RWPE2 (cell line): ENCODE results near the gene EPS15.
"Not testable (repeated sequence)": the region's sequence is repeated elsewhere in the genome, so short reads cannot be mapped to it uniquely, and the experiment has no call there.

Experiments used
- ATAC-seq: fragments of 200-7000 bp; cut with Tn5 transposase; 3 replicates; pipeline ENCODE4 v1.9.1; 2021; ENCODE audit warnings: low read depth
- DNase-seq: peaks from one replicate; pipeline ENCODE4 v3.0.0-alpha.2; 2020; ENCODE audit warnings: low spot score
- H3K27ac ChIP-seq: fragments of 450-650 bp; 2 replicates; pipeline ENCODE4 v1.5.1; 2017; ENCODE audit warnings: mild to moderate bottlenecking; ENCODE audit not compliant: poor library complexity, severe bottlenecking
- H3K27me3 ChIP-seq: fragments of 250-450 bp; sonication (Bioruptor Pico); 2 replicates; pipeline ENCODE4 v1.5.1; 2021; ENCODE audit warnings: mild to moderate bottlenecking, moderate library complexity; ENCODE audit not compliant: insufficient read depth, poor library complexity, severe bottlenecking
- H3K36me3 ChIP-seq: fragments of 250-450 bp; sonication (Bioruptor Pico); 2 replicates; pipeline ENCODE4 v1.5.1; 2020; ENCODE audit warnings: low read depth, mild to moderate bottlenecking, moderate library complexity
- H3K4me1 ChIP-seq: fragments of 250-450 bp; sonication (Bioruptor Pico); 2 replicates; pipeline ENCODE4 v1.5.1; 2021; ENCODE audit warnings: mild to moderate bottlenecking, moderate library complexity; ENCODE audit not compliant: insufficient read depth, poor library complexity, severe bottlenecking
- H3K4me3 ChIP-seq: fragments of 250-450 bp; sonication (Bioruptor Pico); 2 replicates; pipeline ENCODE4 v1.5.1; 2021; ENCODE audit warnings: mild to moderate bottlenecking, moderate library complexity; ENCODE audit not compliant: severe bottlenecking
- H3K9me3 ChIP-seq: fragments of 250-450 bp; sonication (Bioruptor Pico); 2 replicates; pipeline ENCODE4 v1.5.1; 2021; ENCODE audit warnings: mild to moderate bottlenecking, moderate library complexity; ENCODE audit not compliant: severe bottlenecking
- TF ChIP-seq, protein P1 (sequence below): fragments of 450-650 bp; IDR thresholded peaks from one replicate; pipeline ENCODE4 v1.5.1; 2017; ENCODE audit warnings: mild to moderate bottlenecking, moderate library complexity; ENCODE audit not compliant: poor library complexity, severe bottlenecking

EPS15 gene

DNA sequence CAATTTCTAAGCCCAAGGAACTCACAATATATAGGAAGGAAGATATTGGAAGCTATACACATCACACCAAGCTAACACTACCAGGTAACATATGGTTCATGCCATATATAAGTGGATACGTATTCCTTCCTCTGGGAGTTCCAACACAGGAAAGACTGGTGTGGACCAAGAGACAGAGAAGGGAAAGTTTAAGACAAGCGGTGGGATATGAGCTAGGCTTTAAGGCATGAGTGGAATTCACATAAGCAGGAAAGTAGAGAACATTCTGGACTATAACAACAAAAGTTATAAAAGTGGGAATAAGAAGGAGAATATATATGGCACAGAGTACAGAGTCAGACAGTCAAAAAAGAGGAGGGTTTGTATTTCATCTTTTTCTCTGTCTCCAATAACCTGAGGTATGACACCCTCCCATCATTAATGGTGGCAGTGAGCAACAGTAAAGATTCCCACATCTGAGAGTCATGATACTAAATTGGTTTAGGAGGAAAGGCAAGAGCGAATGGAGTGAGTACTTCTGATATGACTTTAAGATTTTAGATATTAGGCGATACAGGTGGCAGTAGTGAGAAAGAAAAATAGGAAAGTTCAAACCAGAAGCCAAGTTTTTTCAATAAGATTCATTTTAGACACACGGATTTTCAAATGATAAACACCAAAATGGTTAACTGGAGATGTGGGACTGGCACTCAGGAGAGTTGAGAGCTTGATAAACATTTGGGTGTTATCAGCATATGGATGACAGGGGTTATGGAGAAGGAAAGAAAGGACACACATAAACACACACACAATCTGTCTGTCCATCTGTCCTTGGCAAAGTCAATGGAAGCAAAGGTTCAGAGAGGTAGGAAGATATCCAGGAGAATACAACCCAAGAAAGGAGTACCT, 101.3 kb downstream of the EPS15 start:
- Histone ChIP-seq H3K27me3 (no peaks in the 10 kb centered on the region), H3K27ac (no peak overlapping the region), H3K4me3 (no peak overlapping the region), H3K9me3 (no peaks in the 10 kb centered on the region), H3K4me1 (peaks cover 7% of the 10 kb centered on the region), H3K36me3 (peaks cover 12% of the 10 kb centered on the region)
- TF ChIP-seq, protein P1, sequence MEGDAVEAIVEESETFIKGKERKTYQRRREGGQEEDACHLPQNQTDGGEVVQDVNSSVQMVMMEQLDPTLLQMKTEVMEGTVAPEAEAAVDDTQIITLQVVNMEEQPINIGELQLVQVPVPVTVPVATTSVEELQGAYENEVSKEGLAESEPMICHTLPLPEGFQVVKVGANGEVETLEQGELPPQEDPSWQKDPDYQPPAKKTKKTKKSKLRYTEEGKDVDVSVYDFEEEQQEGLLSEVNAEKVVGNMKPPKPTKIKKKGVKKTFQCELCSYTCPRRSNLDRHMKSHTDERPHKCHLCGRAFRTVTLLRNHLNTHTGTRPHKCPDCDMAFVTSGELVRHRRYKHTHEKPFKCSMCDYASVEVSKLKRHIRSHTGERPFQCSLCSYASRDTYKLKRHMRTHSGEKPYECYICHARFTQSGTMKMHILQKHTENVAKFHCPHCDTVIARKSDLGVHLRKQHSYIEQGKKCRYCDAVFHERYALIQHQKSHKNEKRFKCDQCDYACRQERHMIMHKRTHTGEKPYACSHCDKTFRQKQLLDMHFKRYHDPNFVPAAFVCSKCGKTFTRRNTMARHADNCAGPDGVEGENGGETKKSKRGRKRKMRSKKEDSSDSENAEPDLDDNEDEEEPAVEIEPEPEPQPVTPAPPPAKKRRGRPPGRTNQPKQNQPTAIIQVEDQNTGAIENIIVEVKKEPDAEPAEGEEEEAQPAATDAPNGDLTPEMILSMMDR: no peak
- ATAC-seq (no peak), DNase-seq (no peak)

DNA sequence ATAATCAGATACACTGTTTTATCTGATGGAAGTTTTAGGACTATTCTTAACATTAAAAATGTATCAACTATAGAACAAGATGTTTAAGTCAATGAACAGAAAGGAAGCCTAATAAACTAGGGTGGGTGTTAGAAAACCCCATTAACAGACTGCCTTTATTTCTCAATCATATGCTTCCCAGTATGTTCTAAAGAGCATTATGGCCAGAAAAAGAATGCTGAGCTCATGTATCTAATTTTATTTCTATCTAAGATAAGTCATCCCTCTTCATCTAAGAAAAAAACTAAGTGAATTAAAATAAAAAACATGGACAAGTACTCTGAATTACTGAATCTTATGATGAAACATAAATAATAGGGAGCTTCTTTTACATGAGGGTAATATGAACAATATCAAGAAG, 102.2 kb downstream of the EPS15 start:
- peaks cover 12% of the 10 kb centered on the region for H3K36me3 ChIP-seq
- H3K27me3 ChIP-seq: no peaks in the 10 kb centered on the region
- ATAC-seq (no peak), DNase-seq (no peak)
- no peak overlapping the region for H3K27ac ChIP-seq
- TF ChIP-seq, protein P1: no peak
- no peak overlapping the region for H3K4me3 ChIP-seq
- H3K9me3 ChIP-seq: no peaks in the 10 kb centered on the region
- peaks cover 3% of the 10 kb centered on the region for H3K4me1 ChIP-seq

DNA sequence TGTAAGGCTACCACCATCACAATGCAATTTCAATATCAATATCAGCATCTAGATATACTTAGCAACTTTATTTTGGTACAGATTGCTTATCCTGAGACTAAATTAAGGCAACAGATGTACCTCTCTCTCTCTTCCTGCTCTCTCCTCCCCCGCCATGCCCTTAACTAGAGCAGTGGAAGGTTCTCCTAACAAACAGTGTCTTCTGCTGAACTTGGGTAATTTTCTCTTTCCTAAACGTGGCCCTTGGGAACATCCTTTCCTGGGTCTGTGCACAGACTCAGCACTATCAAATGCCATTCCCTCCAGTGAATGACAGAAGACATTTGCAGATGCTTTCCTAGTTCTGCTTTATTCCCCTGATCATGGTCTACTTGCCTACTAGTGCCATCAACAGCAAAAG, 103.1 kb downstream of the EPS15 start:
- DNase-seq: no peak
- TF ChIP-seq, protein P1: no peak
- peaks cover 5% of the 10 kb centered on the region; the same call in 1 of the 2 replicates for H3K36me3 ChIP-seq

DNA sequence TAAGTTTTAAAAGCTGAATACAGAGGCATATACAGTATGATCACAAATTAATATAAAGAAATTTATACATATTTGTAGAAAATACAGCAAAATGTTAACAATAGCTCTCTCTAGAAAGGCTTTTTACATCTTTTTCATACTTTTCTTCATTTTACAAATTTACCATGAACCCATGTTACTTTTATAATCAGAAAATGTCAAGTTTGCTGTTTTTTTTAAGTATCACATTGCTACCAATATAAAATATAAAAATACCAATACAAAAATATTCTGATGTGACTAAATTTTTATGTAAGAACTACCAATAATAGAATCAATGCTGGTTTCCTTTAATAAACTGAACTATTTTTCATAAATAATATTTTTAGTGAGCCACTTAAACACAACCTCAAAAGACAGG, 104.3 kb downstream of the EPS15 start:
- TF ChIP-seq, protein P1: no peak

More for the DNA sequence above, 103.1 kb downstream of the EPS15 start:
- no peak for ATAC-seq
- H3K9me3 ChIP-seq: no peaks in the 10 kb centered on the region
- H3K4me3 ChIP-seq: no peak overlapping the region
- no peaks in the 10 kb centered on the region for H3K4me1 ChIP-seq
- no peaks in the 10 kb centered on the region for H3K27me3 ChIP-seq
- no peak overlapping the region for H3K27ac ChIP-seq

DNA sequence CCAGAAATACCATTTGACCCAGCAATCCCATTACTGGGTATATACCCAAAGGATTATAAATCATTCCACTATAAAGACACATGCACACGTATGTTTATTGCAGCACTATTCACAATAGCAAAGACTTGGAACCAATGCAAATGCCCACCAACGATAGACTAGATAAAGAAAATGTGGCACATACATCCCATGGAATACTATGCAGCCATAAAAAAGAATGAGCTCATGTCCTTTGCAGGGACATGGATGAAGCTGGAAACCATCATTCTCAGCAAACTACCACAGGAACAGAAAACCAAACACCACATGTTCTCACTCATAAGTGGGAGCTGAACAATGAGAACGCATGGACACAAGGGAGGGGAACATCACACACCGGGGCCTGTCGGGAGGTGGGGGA, 107.2 kb downstream of the EPS15 start:
- ATAC-seq, H3K27me3 ChIP-seq, H3K4me3 ChIP-seq, H3K27ac ChIP-seq, H3K9me3 ChIP-seq, H3K4me1 ChIP-seq, DNase-seq: not testable (repeated sequence)
- H3K36me3 ChIP-seq: peaks cover 19% of the 10 kb centered on the region

More for the DNA sequence above, 104.3 kb downstream of the EPS15 start:
- DNase-seq (no peak), ATAC-seq (no peak)
- Histone ChIP-seq H3K27ac (no peak overlapping the region), H3K27me3 (no peaks in the 10 kb centered on the region), H3K36me3 (no peaks in the 10 kb centered on the region; the same call in 1 of the 2 replicates), H3K9me3 (no peaks in the 10 kb centered on the region), H3K4me3 (no peak overlapping the region), H3K4me1 (no peaks in the 10 kb centered on the region)
